ENCODE data around the gene HUNK.

- no peak for TF ChIP-seq CTCF (IDR thresholded peaks at IDR 0.05)
- no peak for TF ChIP-seq POLR2A (IDR thresholded peaks at IDR 0.05)
Observed at GRCh38 chr21:31941694-31942093, 68.9 kb downstream of the HUNK start.
